SK-N-SH (cell line): ENCODE measurements around the gene GNB1L. TPM values are rescaled to one million over a fixed set of nuclear protein-coding genes. Genes with fewer than 3 reads are reported as not detected.

Source experiments
- CTCF ChIA-PET: fragments of 300-600, 350-600 bp; formaldehyde crosslinking; extraction: SDS; loops from one replicate; lab custom pipeline; 2021; lab: Yijun Ruan, JAX
- POLR2A ChIA-PET: fragments of 350-600 bp; sonication (Branson Sonifier 250); formaldehyde crosslinking; extraction: SDS; loops from one replicate; lab custom pipeline; 2020; ENCODE audit warnings: antibody characterized with exemption, inconsistent platforms; lab: Yijun Ruan, JAX
- DNase-seq: peaks from one replicate; pipeline ENCODE4 v3.0.0; 2012
- H2AFZ ChIP-seq: fragments of 200-600 bp; sonication (generic); 2 replicates; pipeline ENCODE4 v1.8.1; 2016; ENCODE audit warnings: antibody characterized with exemption, mild to moderate bottlenecking, low read depth
- H3F3A ChIP-seq: fragments of 200-600 bp; sonication (generic); replicated peaks from 2 replicates; pipeline ENCODE3; 2016; ENCODE audit warnings: antibody characterized with exemption, mild to moderate bottlenecking; ENCODE audit not compliant: insufficient read depth
- H3K27ac ChIP-seq, 2 experiments: fragments of 200-500 bp in 1 of 2; fragments of 200-600 bp in 1 of 2; sonication (Bioruptor generic) in 1 of 2; sonication (generic), shearing (Covaris generic) in 1 of 2; 2 replicates each; pipeline versions ENCODE4 v1.5.1 to v1.6.1; 2014 to 2016; ENCODE audit warnings: low read depth in 2 of 2, inconsistent platforms in 1 of 2, low read length in 1 of 2, mild to moderate bottlenecking in 1 of 2, mixed read lengths in 1 of 2
- H3K27me3 ChIP-seq: fragments of 200-600 bp; sonication (generic), shearing (Covaris generic); 2 replicates; pipeline ENCODE4 v1.6.1; 2016; ENCODE audit warnings: mixed run types; ENCODE audit not compliant: insufficient read depth
- H3K36me3 ChIP-seq, 2 experiments: fragments of 200-500 bp in 1 of 2; fragments of 200-600 bp in 1 of 2; sonication (Bioruptor generic) in 1 of 2; sonication (generic) in 1 of 2; replicated peaks in 1 of 2; 2 replicates each; pipeline versions ENCODE3 to v1.5.1; 2014 to 2016; ENCODE audit warnings: low read length in 1 of 2, mild to moderate bottlenecking in 1 of 2; ENCODE audit not compliant: insufficient read depth in 2 of 2, control insufficient read depth in 1 of 2
- H3K4me1 ChIP-seq, 2 experiments: fragments of 200-500 bp in 1 of 2; fragments of 200-600 bp in 1 of 2; sonication (Bioruptor generic) in 1 of 2; sonication (generic), shearing (Covaris generic) in 1 of 2; 2 replicates each; pipeline versions ENCODE4 v1.5.1 to v1.6.1; 2014 to 2016; ENCODE audit warnings: low read depth in 1 of 2, low read length in 1 of 2, mixed run types in 1 of 2; ENCODE audit not compliant: insufficient read depth in 2 of 2, control insufficient read depth in 1 of 2
- H3K4me2 ChIP-seq: fragments of 200-600 bp; sonication (generic), shearing (Covaris generic); 2 replicates; pipeline ENCODE4 v1.6.1; 2017; ENCODE audit warnings: mixed run types
- H3K4me3 ChIP-seq, 2 experiments: fragments of 200-500 bp in 1 of 2; fragments of 200-600 bp in 1 of 2; sonication (Bioruptor generic) in 1 of 2; sonication (generic), shearing (Covaris generic) in 1 of 2; 2 replicates each; pipeline versions ENCODE4 v1.5.1 to v1.8.1; 2014 to 2016; ENCODE audit warnings: low read depth in 2 of 2, inconsistent platforms in 1 of 2, low read length in 1 of 2, mild to moderate bottlenecking in 1 of 2, mixed read lengths in 1 of 2, moderate library complexity in 1 of 2
- H3K79me2 ChIP-seq: fragments of 200-600 bp; sonication (generic); 2 replicates; pipeline ENCODE4 v1.8.1; 2017; ENCODE audit warnings: mild to moderate bottlenecking; ENCODE audit not compliant: insufficient read depth
- H3K9ac ChIP-seq: fragments of 200-600 bp; sonication (generic); 2 replicates; pipeline ENCODE4 v1.6.1; 2017; ENCODE audit warnings: mixed run types
- H3K9me2 ChIP-seq: fragments of 200-600 bp; sonication (generic); 2 replicates; pipeline ENCODE4 v1.6.1; 2017; ENCODE audit warnings: mixed run types
- H3K9me3 ChIP-seq: fragments of 200-600 bp; sonication (generic); 2 replicates; pipeline ENCODE4 v1.6.1; 2017; ENCODE audit warnings: mixed run types, mild to moderate bottlenecking, moderate library complexity
- H4K20me1 ChIP-seq: fragments of 200-600 bp; sonication (generic); 2 replicates; pipeline ENCODE4 v1.6.1; 2017; ENCODE audit warnings: mild to moderate bottlenecking, mixed run types; ENCODE audit not compliant: insufficient read depth
- ELF1 ChIP-seq: IDR thresholded peaks from 2 replicates; pipeline ENCODE4 v1.4.0; 2012
- EP300 ChIP-seq, 2 experiments: IDR thresholded peaks; 2 replicates each; pipeline versions ENCODE4 v1.4.0 to v1.6.1; 2012; ENCODE audit warnings: borderline replicate concordance in 1 of 2, low read depth in 1 of 2, low read length in 1 of 2
- EZH2phosphoT487 ChIP-seq: fragments of 200-600 bp; sonication (generic); IDR thresholded peaks from 2 replicates; pipeline ENCODE4 v1.6.1; 2017; ENCODE audit warnings: low read depth, mixed run types, mild to moderate bottlenecking, antibody characterized with exemption, moderate library complexity, borderline replicate concordance
- FOXJ3 ChIP-seq: sonication (generic); formaldehyde crosslinking; IDR thresholded peaks from 2 replicates; pipeline ENCODE4 v1.5.1; 2020; ENCODE audit warnings: mild to moderate bottlenecking, missing genetic modification reagents
- JUND ChIP-seq: IDR thresholded peaks from 2 replicates; pipeline ENCODE4 v1.4.0; 2012
- MEF2A ChIP-seq: IDR thresholded peaks from 2 replicates; pipeline ENCODE4 v1.4.0; 2012; ENCODE audit warnings: low read depth, borderline replicate concordance
- MXI1 ChIP-seq: IDR thresholded peaks from 2 replicates; pipeline ENCODE4 v1.6.1; 2012; ENCODE audit warnings: mild to moderate bottlenecking, low read depth, low read length, improper control_type of control experiment
- RAD21 ChIP-seq: IDR thresholded peaks from 2 replicates; pipeline ENCODE4 v1.6.1; 2012; ENCODE audit warnings: mild to moderate bottlenecking, low read length
- RCOR1 ChIP-seq: fragments of 150-350 bp; IDR thresholded peaks from 2 replicates; pipeline ENCODE4 v1.6.1; 2017; ENCODE audit warnings: antibody characterized with exemption, low read length
- RXRA ChIP-seq: IDR thresholded peaks from 2 replicates; pipeline ENCODE4 v1.4.0; 2012; ENCODE audit warnings: low read depth, mild to moderate bottlenecking, borderline replicate concordance
- SIN3A ChIP-seq: IDR thresholded peaks from 2 replicates; pipeline ENCODE4 v1.6.1; 2012; ENCODE audit warnings: low read depth, mild to moderate bottlenecking, low read length, moderate library complexity, borderline replicate concordance
- WGBS: methylation state at CpG from one replicate; pipeline ENCODE4 v1.1.6; 2017; ENCODE audit warnings: low lambda C conversion rate; 5-methylcytosine and 5-hydroxymethylcytosine counted together
- polyA plus RNA-seq, 3 experiments: library from polyadenylated mRNA; depleted of rRNA; stranded (reverse); fragments of >200 nt; gene quantifications; 2 replicates each; pipeline ENCODE4 v1.2.3, GENCODE V29; 2012
- TF ChIP-seq, protein P1 (sequence below): IDR thresholded peaks from 2 replicates; pipeline ENCODE4 v1.4.0; 2012; ENCODE audit warnings: low read depth, borderline replicate concordance
- TF ChIP-seq, protein P2 (sequence below): fragments of 200-600 bp; sonication (generic); IDR thresholded peaks from 2 replicates; pipeline ENCODE4 v1.6.1; 2017; ENCODE audit warnings: antibody characterized with exemption, mild to moderate bottlenecking, moderate library complexity
- TF ChIP-seq, protein P3 (sequence below): IDR thresholded peaks from 2 replicates; pipeline ENCODE4 v1.4.0; 2012; ENCODE audit warnings: low read depth, borderline replicate concordance
- TF ChIP-seq, protein P4 (sequence below): IDR thresholded peaks from 2 replicates; pipeline ENCODE4 v1.6.1; 2012; ENCODE audit warnings: mild to moderate bottlenecking, low read depth, low read length, moderate library complexity
- TF ChIP-seq, protein P5 (sequence below): fragments of 150-350 bp; IDR thresholded peaks from 2 replicates; pipeline ENCODE4 v1.6.1; 2017; ENCODE audit warnings: antibody characterized with exemption, low read length, low read depth, borderline replicate concordance
- TF ChIP-seq, protein P6 (sequence below): IDR thresholded peaks from 2 replicates; pipeline ENCODE4; 2012

The GNB1L gene
- polyA plus RNA-seq, 1 of the 3 experiments (the other 2 are of a cell fraction) = 5.9 TPM

DNA sequence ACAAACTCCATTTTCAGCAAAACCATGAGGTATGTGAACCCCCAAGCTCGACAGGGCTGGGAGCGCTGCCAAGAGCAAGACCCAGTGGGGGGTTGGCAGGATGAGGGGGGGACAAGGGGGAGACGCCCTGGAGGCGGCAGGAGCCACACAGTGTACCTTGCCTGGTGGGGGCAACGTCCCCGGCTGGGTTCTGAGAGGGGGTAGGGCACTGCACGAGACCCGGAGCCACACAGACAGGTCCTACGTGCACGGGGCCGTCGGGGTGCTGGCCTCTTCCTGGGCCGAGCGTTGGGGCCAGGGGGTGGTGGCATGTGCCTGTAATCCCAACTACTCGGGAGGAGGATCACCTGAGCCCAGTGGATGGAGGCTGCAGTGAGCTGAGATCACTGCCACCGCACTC is 65.3 kb downstream of the GNB1L start (continued):
- TF ChIP-seq, protein P1, sequence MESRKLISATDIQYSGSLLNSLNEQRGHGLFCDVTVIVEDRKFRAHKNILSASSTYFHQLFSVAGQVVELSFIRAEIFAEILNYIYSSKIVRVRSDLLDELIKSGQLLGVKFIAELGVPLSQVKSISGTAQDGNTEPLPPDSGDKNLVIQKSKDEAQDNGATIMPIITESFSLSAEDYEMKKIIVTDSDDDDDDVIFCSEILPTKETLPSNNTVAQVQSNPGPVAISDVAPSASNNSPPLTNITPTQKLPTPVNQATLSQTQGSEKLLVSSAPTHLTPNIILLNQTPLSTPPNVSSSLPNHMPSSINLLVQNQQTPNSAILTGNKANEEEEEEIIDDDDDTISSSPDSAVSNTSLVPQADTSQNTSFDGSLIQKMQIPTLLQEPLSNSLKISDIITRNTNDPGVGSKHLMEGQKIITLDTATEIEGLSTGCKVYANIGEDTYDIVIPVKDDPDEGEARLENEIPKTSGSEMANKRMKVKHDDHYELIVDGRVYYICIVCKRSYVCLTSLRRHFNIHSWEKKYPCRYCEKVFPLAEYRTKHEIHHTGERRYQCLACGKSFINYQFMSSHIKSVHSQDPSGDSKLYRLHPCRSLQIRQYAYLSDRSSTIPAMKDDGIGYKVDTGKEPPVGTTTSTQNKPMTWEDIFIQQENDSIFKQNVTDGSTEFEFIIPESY = no peak
- TF ChIP-seq MXI1 (no peak), ELF1 (no peak), FOXJ3 (CRISPR knock-in tag) (no peak), EP300 (IDR thresholded peaks at IDR 0.05; ENCODE audit: borderline replicate concordance in 1 of 2, low read depth in 1 of 2, low read length in 1 of 2) (no peak), RCOR1 (no peak)

DNA sequence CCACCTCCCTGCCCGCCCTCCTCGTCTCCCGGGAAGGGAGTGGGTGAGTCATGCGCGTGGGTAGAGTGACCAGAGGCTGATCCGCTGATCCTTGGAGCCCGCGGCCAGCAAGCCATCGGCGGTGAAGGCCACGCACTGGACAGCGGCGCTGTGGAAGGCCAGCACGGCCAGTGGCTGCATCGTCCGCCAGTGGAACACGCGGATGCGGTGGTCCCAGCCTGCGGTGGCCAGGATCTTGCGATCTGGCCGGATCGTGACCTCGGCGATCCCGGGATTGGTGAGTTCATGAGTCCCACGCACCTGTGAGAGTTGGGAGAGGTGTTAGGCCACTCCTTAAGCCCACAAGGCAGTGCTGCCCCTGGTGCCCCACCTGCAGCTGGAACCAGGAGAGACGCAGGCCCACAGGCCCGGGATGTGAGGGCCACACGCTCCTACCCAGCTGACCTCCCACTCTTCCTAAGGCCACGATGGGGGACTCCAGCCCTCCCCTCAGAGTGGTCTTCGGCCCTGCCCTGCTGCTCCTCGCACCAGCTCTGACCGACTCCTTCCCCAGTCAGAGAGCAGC is 65.9 kb downstream of the GNB1L start:
- Histone ChIP-seq H3K4me1 (no peaks in the 10 kb centered on the region), H2AFZ (no peak overlapping the region), H3K9ac (no peak overlapping the region), H3K79me2 (no peaks in the 10 kb centered on the region), H3K27ac (no peak overlapping the region), H3K9me2 (no peaks in the 10 kb centered on the region), H3F3A (no peaks in the 10 kb centered on the region), H3K27me3 (no peaks in the 10 kb centered on the region), H4K20me1 (no peaks in the 10 kb centered on the region), H3K9me3 (no peaks in the 10 kb centered on the region), H3K4me3 (no peak overlapping the region), H3K4me2 (no peak overlapping the region), H3K36me3 (peaks cover 0 to 3% of the 10 kb centered on the region in 2 experiments)
- 99% methylated on average over 27 of the region's 34 CpGs for WGBS
- POLR2A ChIA-PET = no interaction called here
- CTCF ChIA-PET = interaction anchor here (1.0 to 2.1 kb wide), 2 partner anchors 58 to 116 kb away, joined by 3 to 6 read pairs; no protein-coding TSS in a partner anchor
- no peak for DNase-seq
- TF ChIP-seq, protein P2, sequence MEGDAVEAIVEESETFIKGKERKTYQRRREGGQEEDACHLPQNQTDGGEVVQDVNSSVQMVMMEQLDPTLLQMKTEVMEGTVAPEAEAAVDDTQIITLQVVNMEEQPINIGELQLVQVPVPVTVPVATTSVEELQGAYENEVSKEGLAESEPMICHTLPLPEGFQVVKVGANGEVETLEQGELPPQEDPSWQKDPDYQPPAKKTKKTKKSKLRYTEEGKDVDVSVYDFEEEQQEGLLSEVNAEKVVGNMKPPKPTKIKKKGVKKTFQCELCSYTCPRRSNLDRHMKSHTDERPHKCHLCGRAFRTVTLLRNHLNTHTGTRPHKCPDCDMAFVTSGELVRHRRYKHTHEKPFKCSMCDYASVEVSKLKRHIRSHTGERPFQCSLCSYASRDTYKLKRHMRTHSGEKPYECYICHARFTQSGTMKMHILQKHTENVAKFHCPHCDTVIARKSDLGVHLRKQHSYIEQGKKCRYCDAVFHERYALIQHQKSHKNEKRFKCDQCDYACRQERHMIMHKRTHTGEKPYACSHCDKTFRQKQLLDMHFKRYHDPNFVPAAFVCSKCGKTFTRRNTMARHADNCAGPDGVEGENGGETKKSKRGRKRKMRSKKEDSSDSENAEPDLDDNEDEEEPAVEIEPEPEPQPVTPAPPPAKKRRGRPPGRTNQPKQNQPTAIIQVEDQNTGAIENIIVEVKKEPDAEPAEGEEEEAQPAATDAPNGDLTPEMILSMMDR = no peak
- TF ChIP-seq, protein P1 = no peak
- TF ChIP-seq RXRA = no peak
- no peak for TF ChIP-seq ELF1
- TF ChIP-seq, protein P3, sequence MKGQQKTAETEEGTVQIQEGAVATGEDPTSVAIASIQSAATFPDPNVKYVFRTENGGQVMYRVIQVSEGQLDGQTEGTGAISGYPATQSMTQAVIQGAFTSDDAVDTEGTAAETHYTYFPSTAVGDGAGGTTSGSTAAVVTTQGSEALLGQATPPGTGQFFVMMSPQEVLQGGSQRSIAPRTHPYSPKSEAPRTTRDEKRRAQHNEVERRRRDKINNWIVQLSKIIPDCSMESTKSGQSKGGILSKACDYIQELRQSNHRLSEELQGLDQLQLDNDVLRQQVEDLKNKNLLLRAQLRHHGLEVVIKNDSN = no peak
- no peak for TF ChIP-seq JUND
- TF ChIP-seq, protein P4, sequence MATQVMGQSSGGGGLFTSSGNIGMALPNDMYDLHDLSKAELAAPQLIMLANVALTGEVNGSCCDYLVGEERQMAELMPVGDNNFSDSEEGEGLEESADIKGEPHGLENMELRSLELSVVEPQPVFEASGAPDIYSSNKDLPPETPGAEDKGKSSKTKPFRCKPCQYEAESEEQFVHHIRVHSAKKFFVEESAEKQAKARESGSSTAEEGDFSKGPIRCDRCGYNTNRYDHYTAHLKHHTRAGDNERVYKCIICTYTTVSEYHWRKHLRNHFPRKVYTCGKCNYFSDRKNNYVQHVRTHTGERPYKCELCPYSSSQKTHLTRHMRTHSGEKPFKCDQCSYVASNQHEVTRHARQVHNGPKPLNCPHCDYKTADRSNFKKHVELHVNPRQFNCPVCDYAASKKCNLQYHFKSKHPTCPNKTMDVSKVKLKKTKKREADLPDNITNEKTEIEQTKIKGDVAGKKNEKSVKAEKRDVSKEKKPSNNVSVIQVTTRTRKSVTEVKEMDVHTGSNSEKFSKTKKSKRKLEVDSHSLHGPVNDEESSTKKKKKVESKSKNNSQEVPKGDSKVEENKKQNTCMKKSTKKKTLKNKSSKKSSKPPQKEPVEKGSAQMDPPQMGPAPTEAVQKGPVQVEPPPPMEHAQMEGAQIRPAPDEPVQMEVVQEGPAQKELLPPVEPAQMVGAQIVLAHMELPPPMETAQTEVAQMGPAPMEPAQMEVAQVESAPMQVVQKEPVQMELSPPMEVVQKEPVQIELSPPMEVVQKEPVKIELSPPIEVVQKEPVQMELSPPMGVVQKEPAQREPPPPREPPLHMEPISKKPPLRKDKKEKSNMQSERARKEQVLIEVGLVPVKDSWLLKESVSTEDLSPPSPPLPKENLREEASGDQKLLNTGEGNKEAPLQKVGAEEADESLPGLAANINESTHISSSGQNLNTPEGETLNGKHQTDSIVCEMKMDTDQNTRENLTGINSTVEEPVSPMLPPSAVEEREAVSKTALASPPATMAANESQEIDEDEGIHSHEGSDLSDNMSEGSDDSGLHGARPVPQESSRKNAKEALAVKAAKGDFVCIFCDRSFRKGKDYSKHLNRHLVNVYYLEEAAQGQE = no peak
- no peak for TF ChIP-seq SIN3A
- TF ChIP-seq EP300 (IDR thresholded peaks at IDR 0.05; ENCODE audit: borderline replicate concordance in 1 of 2, low read depth in 1 of 2, low read length in 1 of 2) = no peak
- no peak for TF ChIP-seq MEF2A
- no peak for TF ChIP-seq RAD21
- TF ChIP-seq, protein P5, sequence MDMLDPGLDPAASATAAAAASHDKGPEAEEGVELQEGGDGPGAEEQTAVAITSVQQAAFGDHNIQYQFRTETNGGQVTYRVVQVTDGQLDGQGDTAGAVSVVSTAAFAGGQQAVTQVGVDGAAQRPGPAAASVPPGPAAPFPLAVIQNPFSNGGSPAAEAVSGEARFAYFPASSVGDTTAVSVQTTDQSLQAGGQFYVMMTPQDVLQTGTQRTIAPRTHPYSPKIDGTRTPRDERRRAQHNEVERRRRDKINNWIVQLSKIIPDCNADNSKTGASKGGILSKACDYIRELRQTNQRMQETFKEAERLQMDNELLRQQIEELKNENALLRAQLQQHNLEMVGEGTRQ = no peak
- TF ChIP-seq, protein P6, sequence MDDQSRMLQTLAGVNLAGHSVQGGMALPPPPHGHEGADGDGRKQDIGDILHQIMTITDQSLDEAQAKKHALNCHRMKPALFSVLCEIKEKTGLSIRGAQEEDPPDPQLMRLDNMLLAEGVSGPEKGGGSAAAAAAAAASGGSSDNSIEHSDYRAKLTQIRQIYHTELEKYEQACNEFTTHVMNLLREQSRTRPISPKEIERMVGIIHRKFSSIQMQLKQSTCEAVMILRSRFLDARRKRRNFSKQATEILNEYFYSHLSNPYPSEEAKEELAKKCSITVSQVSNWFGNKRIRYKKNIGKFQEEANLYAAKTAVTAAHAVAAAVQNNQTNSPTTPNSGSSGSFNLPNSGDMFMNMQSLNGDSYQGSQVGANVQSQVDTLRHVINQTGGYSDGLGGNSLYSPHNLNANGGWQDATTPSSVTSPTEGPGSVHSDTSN = no peak
- no peak for TF ChIP-seq EZH2phosphoT487
